Stimulated activated CD4-positive, alpha-beta T cell treated with anti-CD3 and anti-CD28 coated beads, Interleukin-1b, Interleukin-23, amount 100 ng/mL, for 48 hours (primary cell): ENCODE results near the gene DOCK1.

ENCODE experiments used
- DNase-seq: peaks from one replicate; pipeline ENCODE4 v3.0.0-alpha.2; 2020

Gene DOCK1

DNA sequence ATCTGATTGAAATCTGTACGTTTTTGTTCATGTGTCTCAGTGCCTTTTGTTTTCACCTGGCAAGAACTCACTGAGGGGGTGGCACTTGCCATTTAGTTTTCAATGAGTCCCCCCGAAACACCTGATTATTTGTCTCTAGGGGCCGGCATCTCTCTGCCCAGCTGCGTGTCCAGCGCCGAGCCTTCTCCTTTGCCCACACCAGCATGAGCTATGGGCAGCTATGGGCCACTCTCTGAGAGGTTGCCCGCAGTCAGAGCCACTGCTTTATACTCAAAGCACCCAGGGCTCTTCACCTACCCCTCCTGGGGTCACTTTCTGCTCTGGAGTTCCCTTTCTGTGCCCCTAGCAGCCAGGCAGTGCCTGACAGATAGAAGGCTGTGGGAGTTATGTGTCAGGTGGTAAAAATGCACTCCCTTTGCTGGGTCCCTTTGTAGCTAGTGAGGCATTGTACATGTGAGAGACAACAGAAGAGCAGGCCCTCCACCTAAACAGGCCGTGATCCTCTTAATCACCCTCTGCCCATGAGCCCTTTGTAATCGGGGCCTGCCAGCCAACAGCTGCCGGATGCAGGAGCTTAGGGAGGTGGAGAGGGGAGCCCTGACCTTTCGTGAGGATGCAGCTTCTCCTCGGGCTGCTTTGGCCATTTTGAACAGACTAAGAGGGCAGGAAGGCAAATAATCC, 510.8 kb downstream of the DOCK1 start:
- DNase-seq: no peak

DNA sequence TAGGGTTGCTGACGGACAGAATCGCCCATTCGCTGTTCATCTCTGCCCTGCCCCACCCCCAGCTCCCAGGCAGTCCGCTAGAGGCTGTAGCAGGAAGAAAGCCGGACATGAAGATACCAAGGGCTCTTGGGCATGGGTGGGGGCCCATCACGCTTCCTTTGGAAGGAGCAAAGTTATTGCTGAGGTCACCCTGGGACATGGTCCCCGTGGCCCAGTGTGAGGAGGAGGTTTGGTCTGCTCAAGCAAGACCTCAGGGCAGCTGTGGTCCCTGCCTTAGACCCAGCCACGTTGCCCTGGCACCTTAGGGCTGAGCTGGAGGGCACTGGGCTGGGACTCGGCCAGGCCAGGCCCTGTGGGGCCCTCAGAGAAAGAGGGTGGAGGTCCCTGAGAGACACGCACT, 511.8 kb downstream of the DOCK1 start:
- DNase-seq: no peak

DNA sequence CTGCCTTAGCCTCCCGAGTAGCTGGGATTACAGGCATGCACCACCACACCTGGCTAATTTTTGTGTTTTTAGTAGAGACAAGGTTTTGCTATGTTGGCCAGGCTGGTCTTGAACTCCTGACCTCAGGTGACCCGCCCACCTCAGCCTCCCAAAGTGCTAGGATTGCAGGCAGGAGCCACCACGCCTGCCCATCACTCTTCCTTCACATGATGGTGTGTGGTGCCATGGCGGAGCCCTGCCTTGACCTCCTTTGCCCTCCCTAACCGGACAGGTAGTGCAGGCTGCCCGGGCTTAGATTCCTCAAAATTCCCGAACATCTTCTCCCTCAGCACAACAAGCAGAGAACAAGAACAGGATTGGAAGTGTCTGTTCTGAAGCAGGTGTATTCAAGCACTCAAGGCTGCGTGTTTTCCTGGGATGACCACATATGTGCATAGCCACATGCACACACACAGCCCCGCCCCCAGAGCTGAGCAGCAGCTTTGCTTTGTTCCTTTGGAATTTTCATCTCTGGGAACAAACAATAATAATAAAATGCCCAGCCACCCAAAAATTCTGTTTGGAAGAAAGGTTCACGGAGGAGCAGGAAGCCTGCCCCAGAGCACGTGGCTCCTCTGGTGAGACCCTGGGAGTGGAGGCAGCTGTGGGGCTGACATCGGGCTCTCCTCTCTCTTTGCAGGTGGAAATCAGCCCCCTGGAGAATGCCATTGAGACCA, 512.6 kb downstream of the DOCK1 start:
- DNase-seq: no peak

DNA sequence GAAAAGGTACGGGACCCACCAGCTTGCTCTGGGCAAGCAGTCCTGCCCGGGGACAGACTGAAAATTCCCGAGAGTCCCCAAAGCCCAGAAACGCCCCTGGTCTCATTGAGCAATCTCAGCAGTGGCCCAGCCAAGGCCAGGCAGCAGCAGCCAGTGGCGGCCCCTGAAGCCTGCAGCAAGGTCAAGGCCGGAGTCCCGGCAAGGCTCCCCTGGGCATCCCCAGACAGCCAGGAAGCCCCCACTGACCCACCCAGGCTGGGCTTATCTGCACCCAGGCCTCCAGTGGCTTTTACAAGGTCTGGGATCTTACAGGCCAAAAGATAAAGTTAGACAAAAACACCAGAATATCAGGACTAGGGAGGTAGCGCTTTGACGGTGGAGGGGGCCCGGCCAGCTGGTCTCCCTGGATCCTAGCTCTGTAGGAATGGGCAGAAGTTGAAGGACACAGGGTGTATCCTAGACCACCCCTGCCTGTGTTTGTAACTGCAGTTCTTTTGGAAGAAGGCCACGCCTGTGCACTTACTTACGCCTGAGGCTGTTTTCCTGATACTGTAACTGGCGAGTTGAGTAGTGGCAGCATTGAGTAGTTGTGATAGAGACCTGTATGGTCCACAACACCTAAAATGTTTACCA, 513.4 kb downstream of the DOCK1 start:
- DNase-seq: no peak

DNA sequence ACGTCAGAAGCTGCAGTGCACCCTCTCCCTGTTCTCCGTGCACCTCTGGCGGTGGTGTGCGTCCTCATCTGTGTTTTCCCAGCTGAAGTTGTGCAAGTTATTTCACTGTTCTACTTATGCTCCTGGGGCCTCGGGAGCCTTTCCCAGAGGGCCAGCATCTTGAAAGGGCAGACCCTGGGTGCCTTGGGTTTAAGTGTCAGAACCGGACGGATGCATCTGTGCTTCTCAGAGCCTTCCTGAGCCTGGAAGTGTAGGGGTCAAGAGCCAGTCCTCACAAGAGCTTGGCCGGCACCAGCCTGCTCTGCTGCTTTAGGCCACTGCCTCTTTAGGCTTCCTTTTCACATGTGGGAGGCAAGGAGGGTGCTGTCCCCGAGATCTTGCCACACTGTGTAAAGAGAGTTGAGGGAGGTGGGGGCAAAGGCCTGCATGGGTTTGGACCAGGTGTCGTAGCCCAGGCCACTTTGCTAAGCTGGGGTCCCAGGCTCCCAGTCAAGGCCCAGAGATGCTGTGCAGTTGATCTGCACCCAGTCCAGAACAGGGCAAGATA, 515.0 kb downstream of the DOCK1 start:
- no peak for DNase-seq

DNA sequence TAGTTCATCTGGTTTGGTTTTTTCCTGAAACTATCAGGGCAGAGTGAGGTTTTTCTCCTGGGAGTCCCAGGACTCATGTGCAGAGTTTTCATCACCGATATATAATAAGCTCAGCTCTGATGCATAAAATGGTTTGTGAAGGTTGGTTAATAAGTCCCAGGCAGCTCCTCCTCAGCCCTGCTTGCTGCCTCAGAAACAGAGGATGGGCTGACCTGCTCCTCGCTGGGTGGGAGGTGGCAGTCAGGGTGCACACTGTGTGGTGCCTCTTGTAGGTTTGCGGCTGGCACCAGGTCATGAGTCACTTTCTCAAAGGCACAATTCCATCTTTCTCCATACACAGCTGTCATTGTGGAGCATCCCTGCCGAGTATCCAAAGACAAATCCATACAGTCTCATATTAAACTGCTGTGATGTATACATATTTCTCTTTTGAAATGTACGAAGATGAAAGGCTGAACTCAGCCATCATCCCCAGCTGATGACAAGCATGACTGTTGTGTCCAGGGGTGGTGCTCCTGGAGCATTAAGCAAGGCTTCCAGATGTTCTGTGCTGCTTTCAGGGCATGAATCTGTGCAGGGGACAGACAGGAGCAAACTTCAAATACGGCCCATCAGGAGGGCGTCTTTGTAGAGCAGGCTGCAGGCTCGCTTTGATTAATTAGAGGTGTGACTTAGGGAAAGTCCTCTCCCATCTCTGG, 518.1 kb downstream of the DOCK1 start:
- DNase-seq: no peak

DNA sequence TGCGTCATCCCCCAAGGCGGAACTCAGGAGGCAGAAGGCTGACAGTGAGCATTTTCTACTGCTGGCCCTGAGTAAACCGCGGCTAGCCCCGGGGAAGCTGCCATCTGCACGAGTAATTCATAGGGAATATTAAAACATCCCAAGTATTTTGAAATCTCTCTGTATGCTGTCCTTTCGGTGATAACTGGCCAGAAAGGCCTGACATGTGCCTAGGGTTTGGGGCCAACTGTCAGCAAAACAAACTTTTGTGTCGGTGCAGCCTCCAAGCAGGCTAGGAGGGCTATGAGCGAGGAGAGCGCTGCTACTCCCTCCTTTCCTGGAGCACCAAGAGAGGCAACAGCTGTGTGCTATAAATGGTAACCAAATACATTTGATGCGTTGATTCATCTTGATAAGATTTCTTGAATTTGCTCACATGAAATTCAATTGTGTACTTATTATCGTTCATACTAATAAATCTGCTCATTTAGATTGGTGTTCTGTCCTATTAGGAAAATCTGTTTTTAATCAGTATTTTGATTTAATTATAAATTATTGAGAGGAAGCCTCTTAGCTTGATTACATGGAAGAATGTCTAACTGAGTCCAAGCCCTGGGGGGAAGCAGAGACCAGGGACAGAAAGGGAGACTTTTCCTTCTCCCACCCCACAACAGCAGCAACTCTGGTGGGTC, 519.5 kb downstream of the DOCK1 start:
- no peak for DNase-seq

DNA sequence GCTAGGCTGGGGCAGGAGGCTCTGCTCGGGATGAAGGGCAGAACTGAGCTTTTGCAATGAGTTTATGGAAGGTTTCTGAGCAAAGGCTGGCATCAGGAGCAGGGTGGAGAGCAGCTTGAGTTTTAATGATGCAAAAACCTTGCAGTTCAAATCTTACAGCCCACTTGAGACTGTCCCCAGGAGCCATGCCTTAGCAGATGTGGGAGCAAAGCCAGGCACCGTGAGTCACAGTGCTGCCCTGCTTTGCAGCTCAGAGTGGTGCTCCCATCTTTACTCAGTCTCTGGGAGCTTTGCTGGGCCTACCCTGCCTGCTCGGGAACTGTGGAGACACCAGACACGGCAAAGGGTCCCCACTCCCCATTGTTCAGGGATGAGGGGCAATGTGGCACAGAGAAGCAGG, 521.5 kb downstream of the DOCK1 start:
- DNase-seq: no peak

DNA sequence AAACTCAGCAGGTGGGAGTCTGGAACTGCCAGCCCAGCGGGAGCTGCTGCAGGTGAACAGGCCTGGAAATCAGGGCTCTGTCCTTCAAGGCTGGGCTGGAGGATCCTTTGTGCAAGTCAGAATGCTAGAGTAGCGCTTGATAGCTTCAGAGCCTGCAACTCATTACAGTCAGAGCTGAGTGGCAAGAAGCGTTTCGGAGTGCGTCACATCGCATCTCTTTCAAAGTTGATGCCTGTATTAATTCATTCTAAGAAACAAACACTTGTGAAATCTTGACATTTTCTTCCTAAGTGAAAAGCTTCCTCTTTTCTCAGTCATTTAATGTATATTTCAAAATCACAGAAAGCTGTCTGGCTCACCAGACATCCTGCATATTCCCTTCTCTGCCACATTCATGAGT, 522.7 kb downstream of the DOCK1 start:
- DNase-seq: no peak

DNA sequence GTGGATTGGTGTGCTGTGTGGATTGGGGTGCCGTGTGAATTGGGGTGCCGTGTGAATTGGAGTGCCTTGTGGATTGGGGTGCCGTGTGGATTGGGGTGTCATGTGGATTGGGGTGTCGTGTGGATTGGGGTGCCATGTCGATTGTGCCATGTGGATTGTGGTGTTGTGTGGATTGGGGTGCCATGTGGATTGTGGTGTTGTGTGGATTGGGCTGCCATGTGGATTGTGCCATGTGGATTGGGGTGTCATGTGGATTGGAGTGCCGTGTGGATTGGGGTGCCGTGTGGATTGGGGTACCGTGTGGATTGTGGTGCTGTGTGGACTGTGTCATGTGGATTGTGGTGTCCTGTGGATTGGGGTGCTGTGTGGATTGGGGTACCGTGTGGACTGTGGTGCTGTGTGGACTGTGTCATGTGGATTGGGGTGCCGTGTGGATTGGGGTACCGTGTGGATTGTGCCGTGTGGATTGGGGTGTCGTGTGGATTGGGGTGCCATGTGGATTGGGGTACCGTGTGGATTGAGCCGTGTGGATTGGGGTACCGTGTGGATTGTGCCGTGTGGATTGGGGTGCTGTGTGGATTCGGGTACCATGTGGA, 523.3 kb downstream of the DOCK1 start:
- no peak for DNase-seq

DNA sequence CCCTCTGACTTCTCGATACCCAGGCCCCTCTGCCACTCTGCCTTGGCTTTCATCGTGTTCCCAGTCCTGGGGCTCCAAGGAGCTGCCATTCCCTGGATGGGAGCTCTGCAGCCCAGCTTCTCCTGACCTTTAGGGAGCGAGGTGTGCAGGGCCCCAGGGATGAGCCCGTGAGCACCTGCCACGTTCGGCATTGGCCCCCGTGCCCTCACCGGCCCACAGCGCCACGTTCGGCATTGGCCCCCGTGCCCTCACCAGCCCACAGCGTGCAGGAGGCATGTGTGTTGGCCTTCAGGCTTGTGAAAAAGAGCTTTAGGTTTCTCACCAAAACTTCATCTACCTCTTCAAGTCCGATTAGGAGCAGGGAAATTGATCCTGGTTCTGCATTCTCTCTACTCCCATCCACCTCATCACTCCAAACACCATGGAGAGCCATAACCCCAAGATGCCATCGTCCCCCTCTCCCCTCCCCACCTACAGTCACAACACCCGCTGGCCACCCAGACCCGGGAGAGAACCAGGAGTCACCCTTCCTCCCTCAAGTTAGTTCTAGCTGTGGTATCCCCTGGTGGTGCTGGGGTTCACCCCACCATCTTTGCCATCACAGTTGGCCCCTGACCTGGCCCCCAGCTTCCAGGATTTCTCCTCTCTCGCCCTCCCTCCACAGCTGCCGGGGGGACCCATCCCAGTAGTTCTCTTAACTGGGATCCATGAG, 524.5 kb downstream of the DOCK1 start:
- DNase-seq: no peak

DNA sequence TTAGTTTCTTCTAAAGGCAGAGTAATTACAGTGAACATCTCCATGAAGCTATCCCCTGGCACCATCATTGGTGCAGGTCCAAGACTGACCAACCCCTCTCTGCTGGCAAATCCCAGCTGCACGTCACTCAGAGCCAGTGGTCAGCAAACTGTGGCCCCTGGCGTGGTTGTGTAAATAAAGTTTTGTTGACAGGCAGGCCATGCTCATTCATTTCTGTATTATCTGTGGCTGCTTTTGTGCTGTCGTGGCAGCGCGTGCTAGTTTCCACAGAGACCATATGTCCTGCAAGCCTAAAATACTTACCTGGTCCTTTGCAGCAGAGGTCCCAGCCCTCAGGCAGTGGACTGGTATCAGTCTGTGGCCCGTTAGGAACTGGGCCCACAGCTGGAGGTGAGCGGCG, 526.3 kb downstream of the DOCK1 start:
- DNase-seq: no peak

DNA sequence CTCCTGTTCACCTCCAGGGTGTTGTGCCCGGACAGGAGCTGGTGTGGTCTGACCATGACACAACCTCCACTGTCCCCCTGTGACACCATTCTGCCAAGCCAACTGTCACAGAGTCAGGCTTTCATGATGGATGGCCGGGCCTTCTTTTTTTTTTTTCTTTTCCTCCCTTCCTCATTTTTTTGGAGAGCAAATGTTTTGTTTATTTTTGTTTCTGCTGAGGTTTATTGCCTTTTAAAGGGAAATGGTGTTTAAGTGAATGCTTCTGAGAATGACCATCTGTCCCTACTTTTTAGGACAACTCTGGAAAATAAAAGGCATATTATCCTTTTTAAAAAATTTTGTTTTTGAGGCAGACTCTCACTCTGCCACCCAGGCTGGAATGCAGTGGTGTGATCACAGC, 528.8 kb downstream of the DOCK1 start:
- DNase-seq: no peak

DNA sequence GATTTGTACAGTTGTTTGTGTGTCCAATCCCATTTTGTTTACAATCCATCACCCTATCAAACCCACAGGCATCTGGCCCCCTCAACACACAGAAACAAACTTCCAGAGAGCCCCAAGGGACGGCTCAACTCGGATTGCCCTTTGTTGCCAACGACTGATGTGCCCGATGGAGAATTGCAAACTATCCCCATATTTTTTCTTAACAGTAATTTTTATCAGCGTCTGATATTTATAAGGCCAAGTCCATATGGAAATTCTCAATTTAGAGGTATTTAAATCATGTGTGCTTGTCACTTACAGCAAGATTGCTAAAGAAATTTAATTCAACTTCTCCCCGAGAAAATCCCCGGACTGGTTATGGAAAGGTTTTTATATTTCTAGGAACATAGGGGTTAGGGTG, 530.0 kb downstream of the DOCK1 start:
- no peak for DNase-seq

DNA sequence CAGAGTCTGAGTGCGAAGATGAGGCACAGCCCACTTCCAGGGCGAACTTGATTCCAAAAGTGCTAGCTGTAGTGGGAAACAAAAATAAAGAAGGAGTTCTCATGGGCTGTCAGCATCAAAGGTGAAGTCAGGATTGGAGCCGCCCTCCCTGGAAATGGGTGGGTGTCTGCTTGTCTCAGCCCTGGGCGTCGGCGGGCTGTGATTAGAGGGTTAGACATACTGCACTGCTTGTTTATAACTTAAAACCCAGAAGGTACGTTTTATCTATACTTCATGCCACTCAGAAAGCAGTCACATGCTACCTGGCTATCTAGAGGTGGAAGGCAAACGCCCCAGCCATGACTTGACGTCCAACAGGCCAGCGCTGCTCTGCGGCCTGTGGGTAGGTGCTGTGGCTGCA, 535.1 kb downstream of the DOCK1 start:
- DNase-seq: no peak

DNA sequence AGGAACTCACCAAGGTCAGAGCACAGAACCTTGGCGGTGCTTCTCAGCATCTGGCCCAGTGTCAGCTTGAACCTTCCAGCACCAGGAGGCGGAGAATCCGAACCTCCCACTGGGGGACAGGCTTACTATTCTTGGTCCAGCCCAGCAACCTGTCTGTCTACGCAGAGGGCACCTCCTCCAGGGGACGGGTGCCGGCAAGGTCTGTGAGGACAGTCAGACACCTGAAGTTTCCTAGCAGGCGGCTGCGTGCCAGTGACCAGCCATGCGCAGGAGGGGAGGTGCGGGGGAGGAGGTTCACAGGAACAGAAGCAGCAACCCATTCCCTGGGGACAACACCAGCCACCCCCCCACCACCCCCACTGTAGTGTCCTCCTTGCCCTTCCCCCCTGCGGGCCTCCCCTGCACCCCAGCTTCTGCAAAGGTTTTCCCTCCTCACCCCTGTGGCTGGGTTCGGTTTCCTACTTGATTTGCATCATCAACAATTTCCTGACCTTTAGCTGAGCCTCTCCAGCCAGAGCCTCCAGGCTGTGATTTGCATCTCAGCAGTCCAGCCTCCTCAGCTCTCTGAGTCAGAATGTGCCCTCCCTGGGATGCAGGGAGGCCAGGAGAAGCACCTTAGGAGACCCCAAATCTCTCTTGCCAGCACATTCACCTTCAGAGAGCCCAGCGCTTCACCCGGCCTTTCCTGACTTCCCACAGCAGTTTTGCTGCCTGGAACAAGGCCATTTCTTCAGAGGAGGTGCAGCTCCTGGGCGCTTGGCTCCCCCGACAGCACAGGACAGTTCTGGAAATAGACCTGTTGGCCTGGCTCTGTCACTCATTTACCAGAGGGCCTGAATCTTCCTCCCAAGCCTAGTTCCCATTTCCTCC, 536.4 kb downstream of the DOCK1 start:
- DNase-seq: no peak

DNA sequence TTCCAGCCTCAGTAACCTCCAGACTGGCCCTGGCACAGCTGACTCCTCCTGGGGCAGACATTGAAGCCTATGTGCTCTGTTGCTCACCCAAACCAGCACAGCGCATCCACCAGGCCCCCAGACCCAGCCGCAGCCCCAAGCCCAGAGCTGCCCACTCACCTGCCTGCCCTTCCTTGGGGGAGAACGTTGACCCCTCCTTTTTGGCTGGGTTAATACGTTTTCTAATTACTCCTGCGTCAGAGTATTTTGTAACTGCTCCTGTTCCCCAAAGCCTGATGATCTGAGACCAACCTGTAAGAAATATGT, 536.9 kb downstream of the DOCK1 start:
- no peak for DNase-seq

DNA sequence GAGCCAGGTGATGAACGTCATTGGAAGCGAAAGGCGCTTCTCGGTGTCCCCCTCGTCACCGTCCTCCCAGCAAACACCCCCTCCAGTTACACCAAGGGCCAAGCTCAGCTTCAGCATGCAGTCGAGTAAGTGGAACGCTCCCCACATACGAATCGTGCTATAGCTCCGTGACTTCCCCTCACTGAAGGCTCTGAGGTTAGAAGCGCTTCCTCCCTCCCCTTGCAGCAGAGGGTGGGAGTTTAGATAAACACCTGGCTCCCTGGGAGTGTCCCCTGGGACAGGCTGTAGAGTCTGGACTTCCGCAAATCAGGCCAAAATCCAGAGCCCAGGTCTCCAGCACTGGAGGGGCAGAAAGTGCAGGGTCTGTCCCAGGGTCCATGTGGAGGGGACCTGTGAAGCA, 538.9 kb downstream of the DOCK1 start:
- DNase-seq: no peak

DNA sequence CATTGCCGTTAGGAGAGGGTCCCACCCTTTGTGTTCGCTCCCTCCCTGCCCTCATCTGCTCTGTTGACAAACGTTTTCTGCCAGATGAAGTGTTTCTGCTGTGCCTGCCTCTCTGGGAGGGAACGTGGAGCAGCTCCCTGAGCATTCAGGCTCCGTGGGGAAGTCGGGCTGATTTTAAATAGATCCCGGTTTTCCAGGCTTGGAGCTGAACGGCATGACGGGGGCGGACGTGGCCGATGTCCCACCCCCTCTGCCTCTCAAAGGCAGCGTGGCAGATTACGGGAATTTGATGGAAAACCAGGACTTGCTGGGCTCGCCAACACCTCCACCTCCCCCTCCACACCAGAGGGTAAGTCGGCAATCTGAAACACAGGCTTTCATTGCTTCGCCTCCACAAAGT, 542.0 kb downstream of the DOCK1 start:
- DNase-seq: no peak

DNA sequence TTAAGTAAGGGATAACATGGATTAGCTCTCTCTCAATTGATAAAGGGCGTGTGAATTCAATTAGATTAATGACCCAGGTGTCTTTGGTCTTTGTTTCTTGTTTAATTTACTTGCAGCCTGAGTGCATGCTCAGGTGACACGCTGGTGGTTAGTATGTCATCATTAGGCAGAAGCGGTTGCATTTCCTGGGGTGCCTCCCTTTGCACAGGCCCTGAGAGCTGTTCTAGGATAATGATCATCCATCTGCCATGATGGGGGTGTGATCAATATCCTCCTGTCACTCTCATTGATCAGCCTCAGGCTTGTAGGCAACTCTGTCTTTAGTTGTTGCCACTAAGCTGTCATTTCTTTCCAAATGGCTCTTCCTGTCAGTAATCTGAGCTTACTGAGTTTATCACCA, 544.3 kb downstream of the DOCK1 start:
- DNase-seq: no peak

DNA sequence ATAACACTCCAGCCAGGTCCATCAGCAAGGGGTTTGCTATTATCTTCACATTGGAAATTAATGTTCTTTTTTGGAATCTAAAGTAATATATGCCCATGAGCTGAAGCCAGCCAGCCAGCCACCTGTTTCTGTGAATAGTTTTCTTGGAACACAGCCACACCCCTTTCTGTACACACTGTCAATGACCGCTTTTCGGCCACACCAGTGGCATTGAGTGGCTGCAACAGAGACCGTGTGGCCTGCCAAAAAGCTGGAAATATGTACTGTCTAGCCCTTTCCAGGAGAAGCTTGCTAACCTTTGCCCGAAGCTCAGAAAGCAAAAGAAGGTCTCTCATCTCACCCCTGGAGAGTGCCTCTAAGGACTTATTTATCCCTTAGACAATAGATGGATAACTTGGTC, 545.4 kb downstream of the DOCK1 start:
- DNase-seq: no peak
